Hippocampal formation (tissue), 2 donors: ENCODE measurements around the gene RPS3.
"Not testable (repeated sequence)": the region's sequence is repeated elsewhere in the genome, so short reads cannot be mapped to it uniquely, and the experiment has no call there.

Experiments used
- DNase-seq, 2 donors: peaks; one replicate each; lab custom pipeline; 2025; lab: John Stamatoyannopoulos, UW

RPS3 gene

DNA sequence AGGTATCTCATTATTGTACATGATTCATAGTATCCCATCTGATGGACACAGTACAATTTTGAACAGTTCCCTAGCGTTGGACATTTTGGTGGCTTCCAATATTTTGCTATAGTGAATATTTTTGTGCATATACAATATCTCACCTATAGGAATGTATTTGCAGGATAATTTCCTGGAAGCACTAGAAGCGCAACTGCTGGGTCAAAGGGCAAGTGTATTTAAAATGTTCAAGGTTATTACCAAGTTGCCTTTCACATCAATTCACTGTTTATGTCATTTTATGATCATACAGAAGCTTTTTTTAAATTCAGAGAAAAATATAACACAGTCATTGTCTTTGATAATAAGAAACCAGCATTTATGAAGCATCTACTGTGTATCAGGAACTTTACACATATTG, 19.1 kb upstream of the RPS3 start:
- DNase-seq = no peak

DNA sequence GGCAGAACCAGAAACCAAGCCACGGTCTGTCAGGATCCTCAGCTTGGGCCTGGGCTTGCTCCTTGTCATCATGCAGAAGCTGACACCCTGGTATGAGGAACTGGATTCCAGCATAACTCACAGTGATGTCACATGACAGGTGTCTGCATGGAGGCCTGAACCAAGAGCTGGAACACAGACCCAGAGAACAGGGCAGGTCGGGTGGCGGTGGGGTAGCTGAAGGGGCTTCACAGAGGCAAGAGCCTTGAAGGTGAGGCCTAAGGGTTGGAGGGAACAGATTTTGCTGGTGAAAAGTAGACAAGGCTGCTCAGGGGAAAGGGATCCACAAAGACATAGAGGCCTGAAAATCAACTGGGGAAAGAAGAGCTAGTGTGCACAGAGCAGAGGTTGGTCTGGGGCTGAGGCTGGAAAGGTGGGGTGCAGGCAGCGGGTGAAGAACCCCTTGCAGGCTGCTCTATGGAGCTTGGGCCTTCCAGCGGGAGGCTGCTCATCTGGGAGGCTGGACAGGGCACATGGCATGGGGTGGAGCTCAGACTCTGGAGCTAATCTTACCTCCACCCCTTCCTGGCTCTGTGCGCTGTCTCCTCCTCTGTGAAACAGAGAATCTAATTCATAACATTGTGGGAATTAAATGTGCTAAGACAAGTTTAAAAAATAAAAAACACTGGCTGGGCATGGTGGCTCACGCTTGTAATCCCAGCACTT, 18.4 kb upstream of the RPS3 start:
- DNase-seq = no peak

DNA sequence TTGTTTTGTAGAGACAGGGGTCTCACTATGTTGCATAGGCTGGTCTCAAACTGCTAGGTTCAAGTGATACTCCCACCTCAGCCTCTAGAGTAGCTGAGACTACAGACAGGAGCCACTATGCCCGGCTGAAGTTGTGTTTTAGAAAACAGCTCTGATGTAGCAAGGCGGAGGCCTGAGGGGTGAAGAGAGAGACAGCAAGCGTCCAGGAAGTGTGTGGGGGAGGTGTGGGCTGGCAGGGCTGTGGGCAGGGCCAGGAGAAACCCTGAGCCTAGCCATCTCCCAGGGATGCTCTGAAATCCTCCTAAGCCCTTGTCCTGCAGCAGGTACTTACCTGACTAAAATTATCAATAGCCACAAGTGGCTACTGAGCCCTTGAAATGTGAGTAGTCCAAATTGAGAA, 16.1 kb upstream of the RPS3 start:
- DNase-seq = no peak

DNA sequence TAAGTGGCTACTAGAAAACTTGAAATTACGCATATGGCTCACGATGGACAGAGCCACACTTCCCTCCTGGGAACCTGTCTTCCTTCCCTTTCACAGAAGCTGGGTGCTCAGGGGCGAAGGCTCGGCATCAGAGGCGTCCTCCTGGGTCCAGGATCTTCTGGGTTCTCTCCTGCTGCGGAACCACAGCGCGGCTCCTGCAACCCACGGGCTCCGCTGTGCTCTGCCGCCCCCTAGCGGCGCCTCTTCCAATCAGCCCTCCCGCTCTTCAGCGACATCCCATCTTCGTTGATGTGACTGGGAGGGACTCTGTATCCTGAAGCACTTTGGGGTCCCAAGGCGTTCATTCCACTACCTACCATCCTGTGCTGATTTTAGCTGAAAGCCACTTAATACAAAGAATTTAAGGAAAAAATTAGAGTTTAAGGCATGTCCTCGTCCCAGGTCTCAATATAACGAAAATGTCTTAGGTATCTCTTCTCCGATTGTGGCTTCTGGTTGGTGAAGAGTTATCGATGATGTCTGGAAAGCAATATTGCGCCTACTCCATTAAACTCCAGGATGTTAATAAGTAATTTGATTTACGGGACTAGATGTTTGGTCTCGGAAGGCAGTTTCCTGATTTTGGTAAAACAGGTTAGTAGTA, 14.8 kb upstream of the RPS3 start:
- peak; percentile 68 to 79 for DNase-seq

DNA sequence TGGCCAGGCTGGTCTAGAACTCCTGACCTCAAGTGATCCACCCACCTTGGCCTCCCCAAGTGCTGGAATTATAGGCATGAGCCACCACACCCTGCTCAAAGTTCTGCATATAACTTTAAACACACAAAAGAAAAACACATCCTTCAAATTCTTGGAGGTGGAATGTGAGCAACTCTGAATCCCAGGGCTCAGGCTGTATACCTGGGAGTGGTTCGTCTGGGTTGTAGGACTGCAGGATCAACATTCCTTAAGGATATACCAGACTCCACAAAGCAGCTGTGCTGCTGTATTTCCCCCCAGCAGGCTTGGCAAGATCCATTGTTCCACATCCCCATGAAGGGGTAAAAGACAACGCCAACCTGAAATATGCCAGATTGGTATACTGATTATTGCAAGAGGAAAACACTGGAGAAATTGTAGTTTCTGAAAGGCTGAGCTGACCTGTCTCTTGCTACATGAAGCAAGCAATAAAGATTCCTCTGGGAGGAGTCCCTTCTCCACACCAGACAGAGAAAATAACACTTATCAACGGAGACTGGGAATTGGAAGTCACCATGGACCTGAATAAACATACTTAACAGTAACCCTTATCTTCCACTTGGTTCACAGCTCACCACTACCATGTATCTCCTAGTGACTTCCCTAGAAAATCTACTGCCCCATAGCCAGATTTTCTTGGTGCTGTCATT, 12.2 kb upstream of the RPS3 start:
- DNase-seq = no peak

DNA sequence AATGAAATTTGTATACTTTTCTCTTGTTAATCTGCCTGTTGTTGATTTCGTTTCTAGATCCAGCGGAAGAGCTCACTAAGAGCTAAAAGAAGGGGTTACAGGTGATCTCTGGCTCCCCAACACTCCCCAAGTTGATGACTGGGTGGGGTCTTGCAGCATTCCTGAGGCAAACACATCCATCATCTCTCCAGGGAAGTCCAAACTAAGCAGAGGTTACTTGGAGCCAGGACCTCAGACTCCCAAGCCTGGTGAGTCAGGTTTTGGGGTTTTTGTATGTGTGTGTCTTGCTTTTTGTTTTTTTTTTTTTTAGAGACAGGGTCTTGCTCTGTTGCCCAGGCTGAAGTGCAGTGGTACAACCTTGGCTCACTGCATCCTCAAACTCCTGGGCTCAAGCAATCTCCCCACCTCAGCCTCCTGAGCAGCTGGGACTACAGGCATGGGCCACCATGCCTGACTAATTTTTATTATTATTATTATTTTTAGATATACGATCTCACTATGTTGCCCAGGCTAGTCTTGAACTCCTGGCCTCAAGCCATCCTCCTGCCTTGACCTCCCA, 11.5 kb upstream of the RPS3 start:
- DNase-seq = no peak

DNA sequence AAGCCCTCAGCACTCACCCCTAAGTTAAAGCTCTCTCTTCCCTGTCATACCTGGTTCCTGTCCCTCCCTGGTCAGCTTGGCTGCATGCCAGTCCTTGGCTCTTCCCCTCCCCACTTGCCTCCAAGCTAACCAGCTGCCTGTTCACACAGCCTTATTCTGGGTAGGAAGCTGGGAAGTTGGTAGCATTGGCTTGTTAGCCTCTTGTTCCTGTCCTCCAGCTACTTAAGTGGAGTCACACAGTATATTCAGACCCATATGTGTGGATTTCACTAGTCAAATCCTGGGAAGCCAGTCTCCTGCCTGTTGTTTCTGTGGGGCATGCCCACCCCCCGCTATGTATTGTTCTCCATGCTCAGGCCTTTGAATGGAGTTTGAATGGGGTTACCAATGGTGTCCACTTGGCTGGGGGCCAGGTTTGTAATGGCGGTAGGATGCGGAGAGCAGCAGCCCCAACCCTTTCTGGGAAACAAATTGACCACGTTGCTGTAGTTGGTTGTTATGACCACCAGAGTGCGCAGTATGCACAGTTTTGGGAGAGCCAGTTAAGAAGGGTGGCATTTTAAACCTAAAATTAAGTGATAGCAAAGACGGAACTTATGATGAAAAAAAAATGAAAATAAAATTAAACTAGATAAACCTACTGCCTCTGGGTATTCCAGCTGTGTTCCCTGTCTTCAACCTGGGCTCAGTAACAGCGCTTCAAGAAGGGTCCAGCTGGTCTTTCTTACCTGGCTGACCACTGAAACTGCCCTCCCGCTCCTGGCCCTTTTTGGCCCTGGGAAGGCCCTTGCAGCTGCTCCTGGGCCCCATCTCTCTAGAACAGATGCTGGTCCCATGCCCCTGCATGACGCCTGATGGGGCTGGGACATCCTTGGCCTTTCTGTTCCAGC, 10.7 kb upstream of the RPS3 start:
- DNase-seq = peak; percentile 27 to 68

DNA sequence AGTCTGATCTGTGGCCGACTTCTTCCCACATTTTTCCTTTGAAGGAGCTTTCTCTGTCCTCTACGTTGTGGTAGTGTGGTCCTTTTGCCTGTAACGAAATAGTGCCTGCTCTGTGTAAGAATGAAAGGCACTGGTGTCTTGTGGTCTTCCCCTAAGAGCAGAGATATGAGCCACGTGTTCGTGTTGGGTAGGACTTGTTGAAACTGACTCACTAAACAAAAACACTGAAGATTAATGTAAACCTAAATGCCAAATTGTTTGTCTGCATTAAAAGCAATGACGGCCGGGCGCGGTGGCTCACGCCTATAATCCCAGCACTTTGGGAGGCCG, 10.1 kb upstream of the RPS3 start:
- no peak for DNase-seq

DNA sequence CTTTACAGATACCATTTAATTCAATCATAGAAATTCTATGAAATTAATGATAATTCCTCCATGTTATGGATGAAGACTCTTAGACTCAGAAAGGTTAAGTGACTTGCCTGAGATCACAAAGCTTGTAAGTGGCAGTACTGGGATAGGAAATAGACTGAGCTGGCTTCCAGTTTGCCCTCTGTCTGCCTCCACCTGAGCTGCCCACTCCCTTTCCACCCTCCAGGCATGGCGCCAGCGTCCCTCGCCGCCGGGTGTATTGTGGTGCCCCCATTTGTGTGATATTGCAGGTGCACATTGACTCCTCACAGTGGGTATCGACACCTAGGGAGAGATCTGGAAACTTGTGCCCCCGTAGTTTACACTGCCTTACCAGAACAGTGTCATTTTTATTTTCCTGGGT, 9.4 kb upstream of the RPS3 start:
- no peak for DNase-seq

DNA sequence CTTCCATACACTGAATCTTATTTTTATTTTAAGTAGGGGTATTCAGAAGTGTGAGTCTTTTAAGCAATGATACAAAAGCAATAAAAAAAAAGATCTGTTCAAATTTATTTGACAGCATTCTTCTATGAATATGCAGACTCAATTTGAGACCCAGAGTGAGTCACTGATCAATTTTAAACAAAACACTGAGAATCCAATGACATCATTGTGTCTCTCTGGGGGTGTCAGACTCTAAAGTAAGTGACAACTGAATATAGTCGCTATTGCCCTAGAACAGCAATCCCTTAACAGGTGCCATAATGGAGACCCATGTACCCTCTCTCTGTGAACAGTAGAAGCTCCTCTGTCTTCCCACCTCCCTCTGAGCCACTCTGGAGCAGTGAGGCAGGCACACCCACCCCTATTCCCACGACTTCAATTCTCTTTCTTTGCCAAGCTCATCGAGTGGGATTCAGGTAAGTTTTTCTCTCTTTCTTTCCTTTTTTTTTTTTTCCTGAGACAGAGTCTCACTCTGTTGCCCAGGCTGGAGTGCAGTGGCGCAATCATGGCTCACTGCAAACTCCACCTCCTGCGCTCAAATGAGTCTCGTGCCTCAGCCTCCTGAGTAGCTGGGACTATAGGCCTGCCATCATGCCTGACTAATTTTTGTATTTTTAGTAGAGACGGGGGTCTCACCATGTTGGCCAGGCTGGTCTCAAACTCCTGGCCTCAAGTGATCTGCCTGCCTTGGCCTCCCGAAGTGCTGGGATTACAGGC, 5.1 kb upstream of the RPS3 start:
- no peak for DNase-seq

DNA sequence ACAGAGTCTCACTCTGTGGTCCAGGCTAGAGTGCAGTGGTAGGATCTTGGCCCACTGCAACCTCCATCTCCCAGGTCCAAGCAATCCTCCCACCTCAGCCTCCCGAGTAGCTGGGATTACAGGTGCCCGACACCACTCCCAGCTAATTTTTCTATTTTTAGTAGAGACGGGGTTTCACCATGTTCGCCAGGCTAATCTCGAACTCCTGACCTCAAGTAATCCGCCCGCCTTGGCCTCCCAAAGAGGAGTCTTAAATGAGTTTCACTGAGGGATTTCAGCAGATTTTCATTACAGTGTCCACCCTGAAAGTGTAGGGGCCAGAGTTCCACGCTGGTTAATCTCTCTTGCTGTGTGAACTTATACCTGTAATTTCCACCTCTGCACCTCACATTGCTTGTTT, 412 bp upstream of the RPS3 start:
- DNase-seq = no peak

DNA sequence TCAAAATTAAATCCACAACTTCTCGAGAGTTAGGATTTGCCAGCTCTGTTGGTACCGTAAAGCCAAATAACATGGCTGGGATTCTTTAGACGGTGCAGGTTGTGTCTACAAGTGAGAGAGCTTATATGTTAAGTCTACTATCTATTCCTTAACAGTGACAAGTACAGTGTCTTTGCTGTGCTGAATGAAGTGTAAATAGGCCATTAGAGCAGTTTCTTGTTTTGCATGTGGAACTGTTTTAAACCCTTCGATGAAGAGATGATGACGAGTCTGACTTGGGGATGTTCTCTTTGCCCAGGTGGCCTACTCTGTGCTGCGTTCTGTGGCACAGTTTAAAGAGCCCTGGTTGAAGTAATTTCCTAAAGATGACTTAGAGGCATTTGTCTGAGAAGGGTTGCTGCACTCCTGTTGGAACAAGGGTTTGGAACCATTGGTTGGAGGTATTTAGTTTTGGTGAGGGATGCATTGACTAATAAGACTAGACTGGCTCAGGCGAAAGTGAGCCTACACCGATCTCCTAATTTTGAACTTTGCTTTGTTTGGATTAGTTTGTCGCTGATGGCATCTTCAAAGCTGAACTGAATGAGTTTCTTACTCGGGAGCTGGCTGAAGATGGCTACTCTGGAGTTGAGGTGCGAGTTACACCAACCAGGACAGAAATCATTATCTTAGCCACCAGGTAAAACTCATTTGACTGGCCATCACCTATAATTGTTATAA, 988 bp downstream of the RPS3 start:
- no peak for DNase-seq

DNA sequence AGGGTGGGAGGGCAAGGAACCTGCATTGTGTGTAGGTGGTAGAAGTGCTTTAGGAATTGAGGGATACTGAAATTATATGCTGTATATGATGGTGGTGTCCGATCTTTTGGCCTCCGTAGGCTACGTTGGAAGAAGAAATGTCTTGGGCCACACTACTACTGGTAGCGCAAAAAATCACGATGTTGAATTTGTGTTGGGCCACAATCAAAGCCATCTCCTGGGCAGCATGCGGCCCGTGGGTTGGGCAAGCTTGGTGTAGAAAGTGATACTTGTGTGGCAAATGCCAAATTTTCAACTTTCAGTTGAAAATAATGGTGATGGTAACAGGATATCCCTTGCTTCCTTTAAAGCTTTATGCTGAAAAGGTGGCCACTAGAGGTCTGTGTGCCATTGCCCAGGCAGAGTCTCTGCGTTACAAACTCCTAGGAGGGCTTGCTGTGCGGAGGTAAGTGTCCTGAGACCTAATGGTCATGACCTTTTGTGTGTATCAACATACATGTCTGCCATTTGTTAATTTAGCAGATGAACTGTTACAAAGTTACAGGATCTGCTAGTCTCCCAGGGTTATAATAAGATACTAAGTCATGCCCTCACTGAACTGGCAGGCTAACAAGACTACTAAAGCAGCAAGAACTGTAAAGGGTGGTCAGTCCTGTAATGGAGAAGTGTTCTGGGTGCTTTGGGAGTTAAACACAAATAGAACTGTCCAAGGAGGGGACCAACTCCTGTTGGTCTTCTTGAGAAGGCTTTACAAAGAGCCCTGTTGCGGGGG, 2.9 kb downstream of the RPS3 start:
- DNase-seq = no peak

DNA sequence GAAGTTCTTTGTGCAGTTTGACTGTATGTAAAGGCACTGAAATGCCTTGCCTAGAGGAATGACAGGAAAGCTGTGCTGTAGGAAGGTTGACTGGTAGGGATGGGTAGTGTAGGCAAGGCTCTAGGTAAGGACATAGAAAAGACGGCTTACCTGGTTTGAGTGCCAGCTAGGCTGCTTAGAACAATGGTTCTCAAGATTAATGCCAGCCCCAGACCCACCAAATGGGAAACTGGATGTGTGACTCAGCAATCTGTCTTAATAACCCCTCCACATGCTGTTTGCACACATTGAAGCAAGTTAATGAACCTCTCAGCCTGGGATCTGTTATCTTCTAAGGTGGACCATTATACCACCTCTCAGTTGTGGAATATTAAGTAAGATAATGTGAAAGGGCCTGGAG, 3.7 kb downstream of the RPS3 start:
- no peak for DNase-seq

DNA sequence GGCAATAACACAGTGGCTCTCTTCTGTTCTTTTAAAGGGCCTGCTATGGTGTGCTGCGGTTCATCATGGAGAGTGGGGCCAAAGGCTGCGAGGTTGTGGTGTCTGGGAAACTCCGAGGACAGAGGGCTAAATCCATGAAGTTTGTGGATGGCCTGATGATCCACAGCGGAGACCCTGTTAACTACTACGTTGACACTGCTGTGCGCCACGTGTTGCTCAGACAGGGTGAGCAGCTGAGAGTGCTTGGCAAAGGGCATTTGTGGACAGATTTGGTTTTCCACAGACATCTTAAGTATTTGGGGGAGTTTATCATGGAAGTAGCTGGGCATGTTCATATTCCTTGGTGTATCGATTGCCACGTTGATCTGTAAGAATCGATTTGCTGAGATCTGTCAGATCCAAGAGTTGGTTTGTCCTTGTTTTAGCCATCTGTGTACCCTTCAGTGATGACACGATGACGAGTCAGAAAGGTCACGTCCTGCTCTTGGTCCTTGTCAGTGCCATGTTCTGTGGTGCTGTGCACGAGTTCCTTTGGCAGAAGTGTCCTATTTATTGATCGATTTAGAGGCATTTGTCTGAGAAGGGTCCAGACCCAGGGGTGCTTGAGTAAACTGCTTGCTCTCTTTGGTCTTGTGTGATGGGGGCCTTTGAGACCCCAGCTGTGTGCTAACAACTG, 4.8 kb downstream of the RPS3 start:
- no peak for DNase-seq

DNA sequence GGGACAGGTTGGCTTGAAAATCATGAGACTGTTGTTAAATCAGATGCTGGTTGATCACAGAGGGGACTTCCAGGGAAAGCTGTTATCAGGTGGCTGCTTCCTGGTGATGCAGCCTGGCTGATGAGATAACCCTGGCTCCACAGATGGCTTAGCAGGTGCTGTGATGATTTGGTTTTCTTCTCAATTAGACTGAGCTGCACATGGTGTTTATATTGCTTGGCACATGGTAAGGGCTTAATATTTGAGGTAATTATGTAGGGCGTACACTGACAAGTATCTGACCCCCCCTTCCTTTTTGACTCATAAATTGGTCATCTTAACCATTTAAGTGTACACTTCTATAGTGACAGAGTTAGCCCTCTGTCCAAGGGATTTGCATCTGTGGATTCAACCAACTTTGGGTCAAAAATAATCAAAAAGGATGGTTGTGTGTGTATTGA, 7.0 kb downstream of the RPS3 start:
- DNase-seq = peak in 1 of 2 donors; percentile 20

DNA sequence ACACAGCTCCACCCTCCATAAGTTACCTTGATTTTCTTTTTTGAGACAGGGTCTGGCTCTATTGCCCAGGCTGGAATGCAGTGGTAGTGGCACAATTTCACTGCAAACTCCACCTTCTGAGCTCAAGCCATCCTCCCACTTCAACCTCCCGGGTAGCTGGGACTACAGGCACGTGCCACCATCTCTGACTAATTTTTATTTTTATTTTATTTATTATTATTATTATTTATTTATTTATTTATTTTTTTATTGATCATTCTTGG, 9.6 kb downstream of the RPS3 start:
- no peak for DNase-seq

DNA sequence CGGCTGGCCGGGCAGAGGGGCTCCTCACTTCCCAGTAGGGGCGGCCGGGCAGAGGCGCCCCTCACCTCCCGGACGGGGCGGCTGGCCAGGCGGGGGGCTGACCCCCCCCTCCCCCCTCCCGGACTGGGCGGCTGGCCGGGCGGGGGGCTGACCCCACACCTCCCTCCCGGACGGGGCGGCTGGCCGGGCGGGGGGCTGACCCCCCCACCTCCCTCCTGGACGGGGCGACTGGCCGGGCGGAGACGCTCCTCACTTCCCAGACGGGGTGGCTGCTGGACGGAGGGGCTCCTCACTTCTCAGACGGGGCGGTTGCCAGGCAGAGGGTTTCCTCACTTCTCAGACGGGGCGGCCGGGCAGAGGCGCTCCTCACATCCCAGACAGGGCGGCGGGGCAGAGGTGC, 10.7 kb downstream of the RPS3 start:
- not testable (repeated sequence) for DNase-seq

DNA sequence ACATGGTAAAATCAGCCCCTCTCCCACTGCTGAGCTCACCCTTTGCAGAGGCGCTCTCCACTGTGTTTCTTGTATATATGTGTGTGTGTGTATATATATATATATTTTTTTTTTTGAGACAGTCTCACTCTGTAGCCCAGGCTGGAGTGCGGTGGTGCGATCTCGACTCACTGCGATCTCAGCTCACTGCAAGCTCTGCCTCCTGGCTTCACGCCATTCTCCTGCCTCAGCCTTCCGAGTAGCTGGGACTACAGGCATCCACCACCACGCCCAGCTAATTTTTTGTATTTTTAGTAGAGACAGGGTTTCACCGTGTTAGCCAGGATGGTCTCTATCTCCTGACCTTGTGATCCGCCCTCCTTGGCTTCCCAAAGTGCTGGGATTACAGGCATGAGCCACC, 13.8 kb downstream of the RPS3 start:
- DNase-seq = not testable (repeated sequence)

DNA sequence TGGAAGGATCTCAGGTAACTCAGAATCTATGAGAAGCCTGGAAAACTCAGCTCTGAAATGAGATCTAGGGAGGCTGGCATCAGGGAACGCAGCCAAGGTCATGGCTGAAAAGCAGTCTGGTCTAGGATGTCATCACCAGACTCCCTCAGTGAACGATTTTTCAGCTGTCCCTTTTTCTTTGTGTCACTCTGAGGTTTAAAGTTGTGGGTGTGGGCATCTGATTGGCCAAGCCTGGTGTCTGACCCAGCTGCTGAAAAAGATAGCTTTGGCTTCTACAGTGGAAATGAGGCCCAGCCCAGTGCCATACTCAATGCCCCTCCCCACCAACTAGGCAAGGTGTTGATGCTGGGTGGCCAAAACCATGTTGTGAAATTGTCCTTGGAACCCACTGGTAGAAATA, 14.5 kb downstream of the RPS3 start:
- no peak for DNase-seq
